ENCODE data around the gene MAPKAP1. TPM values are rescaled to one million over a fixed set of nuclear protein-coding genes. Genes with fewer than 3 reads are reported as not detected.

The MAPKAP1 gene
- 70.6 and 79.9 TPM in 2 replicates for total RNA-seq (2014; rRNA removed; shearing (Covaris generic))

DNA sequence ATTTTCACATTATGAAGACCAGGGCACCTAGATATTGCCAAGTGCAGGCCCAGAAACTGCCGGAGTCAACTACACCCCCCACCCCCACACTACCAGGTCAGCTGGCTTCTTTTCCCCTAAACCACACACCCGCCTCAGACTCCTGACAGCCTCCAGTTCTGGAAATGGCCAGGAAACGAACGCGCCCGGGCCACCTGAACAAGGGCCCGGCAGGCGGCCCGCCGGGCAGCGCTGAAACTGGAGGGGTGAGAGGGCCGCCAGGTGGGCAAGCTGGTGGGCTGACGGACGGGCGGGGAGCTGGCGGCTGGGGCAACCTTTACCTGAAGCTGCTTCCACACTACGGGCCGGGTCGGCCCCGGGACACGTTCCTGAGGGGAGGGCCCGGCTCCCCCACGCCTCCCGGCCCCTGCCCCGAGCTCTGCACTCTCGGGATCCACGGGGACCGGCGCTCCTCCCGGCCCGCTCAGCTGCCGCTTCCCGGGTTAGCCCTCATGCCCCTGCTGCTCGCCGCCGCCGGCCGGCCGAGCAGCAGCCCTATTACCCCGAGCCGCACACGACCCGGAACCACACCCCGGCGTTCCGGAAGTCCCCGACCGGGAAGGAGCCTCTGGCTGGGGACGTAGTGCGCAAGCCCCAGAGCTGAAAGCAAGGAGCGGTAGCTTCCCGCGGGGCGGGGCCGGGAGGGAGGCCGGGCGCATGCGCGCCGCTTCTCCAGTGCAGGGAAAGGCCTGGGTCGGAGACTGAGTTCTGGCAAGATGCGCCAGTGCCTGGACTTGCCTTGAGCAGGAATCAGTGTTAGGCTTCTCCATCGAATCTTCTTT lies at the start of gene MAPKAP1:
MAPKAP1 (minus strand) TSS at position 558 of the 821 bp plus-strand sequence. CDS start 34,634 bp downstream, outside the sequence.
- peak; percentile 96 for DNase-seq (ENCODE audit: low spot score)

DNA sequence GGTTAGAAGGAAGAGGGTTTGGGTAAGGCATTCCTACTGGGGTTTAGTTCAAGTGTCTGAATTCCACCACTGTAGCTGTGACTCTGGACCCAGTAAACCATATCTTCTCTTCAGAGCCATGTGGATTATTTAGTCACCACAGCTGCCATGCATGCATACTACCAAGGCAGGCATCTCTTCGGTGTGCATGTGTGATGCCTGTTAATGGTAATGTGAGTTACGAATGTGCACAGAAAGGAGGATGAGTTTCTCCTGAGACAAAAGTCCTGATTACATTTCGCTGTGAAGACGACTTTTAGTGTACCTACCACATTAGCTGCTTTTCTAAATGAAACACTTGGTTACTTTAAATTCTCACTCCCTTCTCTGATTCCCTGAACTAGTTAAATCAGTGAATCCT lies 49.5 kb upstream of the MAPKAP1 start:
- DNase-seq (ENCODE audit: low spot score) = no peak

DNA sequence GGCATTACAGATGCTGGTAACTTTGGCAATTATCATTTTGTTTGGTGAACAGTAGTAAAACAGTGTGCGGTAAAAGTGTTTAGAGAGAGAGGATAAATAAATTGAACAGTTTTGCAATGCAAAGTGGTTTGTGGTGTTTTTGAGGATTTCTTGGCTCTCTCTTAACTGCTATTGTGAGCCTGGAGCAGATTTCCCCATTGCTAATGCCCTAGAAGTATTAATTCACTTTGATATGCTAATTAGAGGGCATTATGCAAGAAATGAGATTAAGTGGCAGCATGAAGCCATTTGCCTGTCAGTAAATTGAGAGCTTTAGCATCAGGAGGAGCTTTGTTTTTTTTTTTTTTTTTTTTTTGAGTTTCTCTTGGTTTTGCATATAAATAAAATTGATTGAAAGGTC lies 48.3 kb upstream of the MAPKAP1 start:
- DNase-seq (ENCODE audit: low spot score) = no peak

DNA sequence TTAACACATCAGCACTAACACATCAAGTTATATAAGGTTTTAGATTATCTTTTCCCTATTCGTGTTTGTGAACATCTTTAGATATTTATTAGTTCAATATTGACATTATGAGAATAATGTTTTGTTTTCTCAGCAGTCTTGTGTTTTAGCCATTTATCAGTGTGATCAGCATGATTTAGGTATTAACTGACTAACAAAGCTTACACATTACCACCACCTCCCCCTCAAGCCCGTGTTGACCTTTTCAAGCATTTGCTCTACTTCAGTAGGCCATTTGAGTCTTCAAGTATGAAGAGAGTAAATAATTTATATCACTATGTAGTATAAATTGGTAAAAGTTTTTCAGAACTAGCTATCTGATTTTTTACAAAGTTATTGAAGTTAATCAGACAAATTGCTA lies 47.1 kb upstream of the MAPKAP1 start:
- DNase-seq (ENCODE audit: low spot score) = no peak

DNA sequence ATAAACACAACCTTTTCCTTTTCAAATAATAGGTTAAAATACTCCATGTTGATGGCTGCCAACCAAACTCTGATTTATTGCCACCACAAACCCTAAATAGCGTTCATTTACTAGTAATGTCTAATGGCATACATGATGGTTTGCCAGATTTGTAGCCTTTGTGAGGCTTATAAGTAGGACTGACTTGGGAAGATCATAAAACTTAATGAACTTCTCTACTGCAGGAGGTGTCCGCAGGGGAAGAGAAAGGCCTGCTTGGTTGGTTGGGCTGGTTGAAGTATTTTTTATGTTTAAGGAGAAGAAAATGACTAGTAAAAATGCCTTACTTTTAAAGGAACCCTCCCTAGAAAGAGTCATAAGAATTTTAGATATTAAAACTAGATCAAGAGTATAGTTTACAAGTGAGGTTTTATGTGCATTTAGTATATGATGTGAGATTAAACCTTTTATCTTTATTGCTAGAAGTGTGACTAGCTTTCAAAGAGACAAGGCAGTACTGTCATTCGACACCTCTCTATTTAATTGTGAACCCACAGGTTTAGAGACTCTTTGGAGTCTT lies 45.1 kb upstream of the MAPKAP1 start:
- DNase-seq (ENCODE audit: low spot score) = no peak

DNA sequence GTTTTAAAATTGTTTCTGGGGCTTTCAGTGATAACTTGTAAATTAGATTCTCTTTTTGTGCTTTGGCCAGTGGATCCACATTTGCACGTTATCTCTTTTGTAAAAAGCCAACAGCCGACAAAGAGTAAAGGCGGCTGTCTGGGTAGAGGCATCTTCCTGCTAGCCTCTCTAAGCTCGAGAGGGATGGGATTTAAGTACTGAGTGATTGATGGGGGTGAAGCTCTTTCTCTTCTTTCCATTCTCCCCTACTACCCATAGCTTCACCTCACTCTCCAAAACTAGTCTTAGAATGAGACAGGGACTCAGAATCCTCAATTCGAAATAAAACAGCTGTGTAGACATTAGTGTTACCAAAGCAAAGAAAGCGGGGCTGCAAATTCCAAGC lies 43.6 kb upstream of the MAPKAP1 start:
- DNase-seq (ENCODE audit: low spot score) = no peak

DNA sequence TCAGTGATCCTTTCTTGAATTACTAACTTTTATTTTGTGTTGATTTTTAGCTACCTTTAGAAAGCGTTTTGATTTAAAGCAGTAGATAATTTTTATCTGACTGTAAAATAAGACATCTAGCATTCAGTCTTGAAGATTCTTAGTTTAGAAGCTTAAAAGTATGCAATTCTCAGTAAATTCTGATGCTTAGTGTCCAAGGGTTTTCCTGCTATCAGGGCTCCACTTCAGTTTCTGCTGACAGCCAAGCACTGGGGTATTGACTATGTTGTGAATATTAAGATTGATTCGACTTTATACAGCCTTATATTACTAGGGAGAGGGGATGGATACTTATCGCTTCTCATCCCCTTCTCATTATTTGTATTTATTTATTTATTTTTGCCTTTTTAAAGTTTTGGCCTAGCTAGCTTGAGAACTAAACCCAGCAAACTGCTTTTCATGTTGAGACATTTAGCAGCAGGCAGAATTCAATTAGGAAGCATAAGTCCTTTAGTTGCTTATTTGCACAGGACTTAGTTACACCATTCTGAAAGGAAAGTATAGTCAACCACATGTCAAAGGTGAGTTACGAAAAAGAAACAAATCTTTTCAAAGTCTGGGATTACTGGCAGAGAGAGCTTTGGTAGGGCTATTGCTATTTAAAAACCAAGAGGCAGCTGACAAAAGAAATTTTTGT lies 43.1 kb upstream of the MAPKAP1 start:
- no peak for DNase-seq (ENCODE audit: low spot score)

DNA sequence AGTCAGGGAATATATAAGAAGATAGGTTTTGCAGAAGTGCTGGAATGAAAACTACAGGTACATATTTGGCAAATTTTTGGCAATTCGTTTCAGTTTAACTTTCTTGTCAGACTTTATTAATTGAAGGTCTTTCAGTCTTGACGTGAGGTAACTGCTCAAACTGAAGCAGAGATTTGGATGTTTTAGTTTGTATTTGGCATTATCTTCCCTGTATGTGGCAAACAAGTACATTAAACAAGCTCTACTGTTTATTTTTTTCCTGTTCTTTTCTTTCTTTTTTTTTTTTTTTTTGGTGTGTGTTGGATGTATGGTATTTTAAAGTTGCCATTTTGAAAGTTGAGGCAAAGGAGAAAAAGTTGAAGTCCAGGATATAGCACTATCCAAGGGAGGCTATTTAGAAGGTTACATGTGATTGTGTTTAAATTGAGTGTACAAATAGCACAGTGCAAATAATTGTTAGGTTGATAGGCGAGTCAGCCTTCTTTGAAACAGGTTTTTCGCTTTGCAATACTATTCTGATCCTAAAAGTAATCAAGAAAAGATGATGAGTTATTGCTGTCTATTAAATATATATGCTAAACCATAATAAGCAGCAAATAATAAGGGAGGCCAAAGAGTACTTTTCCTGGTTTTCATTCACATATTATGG lies 42.4 kb upstream of the MAPKAP1 start:
- no peak for DNase-seq (ENCODE audit: low spot score)

DNA sequence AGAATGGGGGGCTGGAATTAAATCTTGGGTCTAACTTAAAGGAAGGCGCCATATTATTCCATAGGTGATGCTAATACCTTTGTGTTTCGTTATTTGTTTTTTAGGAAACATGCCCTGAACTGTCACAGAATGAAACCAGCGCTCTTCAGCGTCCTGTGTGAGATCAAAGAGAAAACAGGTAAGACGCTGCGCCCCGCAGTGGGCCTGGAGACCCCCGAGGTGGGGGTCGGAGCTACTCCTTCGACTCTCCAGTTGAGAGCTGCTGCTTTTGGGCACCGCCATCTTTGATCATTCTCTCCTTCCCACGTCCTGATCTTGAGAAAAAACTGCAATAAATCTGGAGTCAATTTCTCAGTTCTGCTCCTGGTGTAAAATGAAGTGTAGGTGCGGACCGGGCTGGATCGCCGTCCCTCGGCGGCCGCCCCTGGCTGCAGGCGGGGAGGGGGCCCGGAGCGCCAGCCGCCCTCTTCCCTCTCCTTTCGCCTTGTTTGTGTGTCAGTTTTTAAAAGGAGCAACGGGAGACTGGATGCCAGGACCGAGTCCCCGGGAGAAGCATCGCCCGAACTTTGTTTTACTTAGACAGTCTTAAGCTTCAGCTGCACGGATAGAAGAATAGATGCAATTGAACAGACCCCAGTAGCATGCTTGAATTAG lies 41.6 kb upstream of the MAPKAP1 start:
- no peak for DNase-seq (ENCODE audit: low spot score)

DNA sequence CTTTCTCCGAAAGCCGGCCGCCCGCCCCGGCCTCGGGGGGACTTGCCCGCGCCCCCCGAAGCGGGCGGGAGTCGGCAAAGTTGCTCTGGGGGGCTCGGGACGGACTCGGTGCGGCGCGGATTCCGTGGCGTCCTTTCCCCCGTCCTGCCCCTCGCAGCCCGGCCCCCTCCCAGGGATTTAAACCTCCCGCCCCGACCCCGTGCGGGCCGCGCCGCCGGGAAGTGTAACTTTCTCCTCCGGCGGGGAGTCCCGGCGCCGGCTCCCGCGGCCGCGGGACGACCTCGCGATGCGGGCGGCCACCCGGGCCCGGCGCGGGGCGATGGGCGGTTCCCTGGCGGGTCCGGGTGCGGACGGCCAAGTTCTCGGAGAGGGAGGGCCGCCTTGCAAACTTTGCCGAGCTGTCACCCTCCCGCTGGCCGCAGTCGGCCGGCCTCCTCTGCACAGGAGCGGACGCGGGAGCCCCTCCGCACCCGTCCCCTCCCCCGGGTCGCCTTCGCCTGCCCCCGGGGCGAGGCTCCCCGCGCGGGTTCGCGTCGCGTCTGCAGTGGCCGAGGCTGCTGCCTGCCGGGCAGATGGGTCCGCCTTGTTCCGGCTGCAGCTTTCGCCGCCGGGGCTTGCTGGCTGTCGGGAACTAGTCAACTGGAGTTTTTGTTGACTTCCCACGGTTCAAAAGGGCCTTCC lies 40.9 kb upstream of the MAPKAP1 start:
- DNase-seq (ENCODE audit: low spot score) = peak; percentile 34

DNA sequence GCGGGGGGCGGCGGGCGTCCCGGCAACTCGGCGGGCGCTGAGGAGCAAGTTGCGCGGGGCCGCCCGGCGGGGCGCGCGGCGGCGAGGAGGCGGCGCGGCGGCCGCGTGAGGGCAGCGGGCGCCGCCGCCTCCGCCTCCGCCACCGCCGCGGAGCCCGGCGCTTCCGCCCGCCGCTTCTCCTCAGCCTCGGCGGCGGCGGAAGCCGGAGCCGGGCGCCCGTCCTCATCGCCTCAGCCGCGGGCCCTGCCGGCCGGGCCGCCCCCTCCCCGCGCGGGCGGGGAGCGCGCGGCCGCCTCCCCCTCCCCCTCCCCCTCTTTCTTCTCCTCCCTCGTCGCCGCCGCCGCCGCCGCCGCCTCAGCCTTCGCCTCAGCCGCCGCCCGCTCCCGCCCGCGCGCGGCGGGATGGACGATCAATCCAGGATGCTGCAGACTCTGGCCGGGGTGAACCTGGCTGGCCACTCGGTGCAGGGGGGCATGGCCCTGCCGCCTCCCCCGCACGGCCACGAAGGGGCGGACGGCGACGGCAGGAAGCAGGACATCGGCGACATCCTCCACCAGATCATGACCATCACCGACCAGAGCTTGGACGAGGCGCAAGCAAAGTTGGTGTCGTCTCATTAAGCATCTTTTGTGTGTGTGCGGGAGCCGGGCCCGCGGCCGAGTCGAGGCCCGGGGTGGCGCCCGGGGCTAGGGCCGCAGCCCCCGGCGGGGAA lies 40.2 kb upstream of the MAPKAP1 start, which contains the start of gene PBX3:
PBX3 (plus strand) TSS at position 321 of the 712 bp plus-strand sequence.
- DNase-seq (ENCODE audit: low spot score) = peak; percentile 41

DNA sequence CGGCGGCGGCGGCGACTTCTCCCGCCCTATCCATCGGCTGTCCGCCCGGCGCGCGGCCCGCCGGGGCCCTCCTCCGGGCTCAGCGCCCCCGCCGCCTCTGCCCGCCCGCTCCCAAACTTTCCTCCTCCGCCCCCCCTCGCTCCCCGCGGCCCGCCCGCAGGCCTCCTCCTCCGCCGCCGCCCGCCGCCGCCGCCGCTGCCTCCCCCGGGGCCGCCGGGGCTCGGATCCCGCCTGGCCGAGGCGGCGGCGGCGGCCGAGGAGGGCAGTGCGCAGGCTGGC lies 39.7 kb upstream of the MAPKAP1 start:
- DNase-seq (ENCODE audit: low spot score) = no peak

DNA sequence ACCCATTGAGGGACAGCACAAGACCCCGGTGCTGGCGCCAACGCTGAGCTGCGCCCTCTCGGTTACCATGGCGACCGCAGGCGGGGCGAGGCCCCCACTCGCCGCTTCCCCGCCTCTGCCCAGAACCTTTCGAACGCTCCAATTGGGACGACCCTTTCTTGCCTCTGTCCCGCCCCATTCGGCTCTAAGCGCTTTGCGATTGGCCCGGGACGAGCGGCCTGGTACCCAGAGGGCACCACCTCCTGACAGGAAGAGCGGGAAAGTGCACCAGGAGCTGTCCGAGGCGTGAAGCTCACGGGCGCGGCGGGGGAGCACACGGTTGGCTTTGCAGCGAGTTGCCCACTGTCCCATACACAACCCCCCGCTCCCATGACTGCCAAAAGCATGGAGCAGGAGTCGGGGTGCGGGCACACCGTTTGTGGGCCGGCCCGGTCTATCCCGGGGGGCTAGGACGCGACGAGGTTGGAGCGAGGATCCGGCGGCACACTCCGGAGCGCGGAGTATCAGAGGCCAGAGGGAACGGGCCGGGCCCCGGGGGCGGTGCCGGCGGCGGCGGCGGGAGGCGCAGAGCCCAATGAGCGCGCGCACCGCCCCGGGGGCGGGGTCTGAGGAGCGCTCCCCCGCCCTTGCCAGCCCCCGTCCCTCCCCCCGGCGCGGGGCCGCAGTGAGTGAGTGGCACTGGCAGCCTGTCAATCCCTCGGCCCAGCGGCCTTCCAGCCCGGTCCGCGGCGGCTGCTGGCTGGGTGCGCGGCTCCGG lies 39.2 kb upstream of the MAPKAP1 start:
- DNase-seq (ENCODE audit: low spot score) = peak; percentile 97

DNA sequence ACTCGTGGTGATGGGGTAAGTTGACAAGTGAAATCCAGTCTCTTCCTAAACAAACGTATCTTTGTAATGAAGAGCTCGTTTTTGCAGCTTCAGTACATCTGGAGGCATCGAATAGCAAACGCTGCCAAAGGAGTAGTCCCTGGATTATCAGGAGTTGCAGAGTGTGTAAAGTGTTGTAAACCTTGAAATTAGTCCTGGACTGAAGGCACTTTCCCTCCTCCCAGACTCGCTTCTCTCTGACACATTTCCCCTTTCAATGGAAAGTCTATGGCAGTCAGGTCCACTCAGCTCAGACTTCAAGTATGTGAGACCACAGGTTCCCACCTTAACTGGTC lies 38.6 kb upstream of the MAPKAP1 start:
- DNase-seq (ENCODE audit: low spot score) = no peak

DNA sequence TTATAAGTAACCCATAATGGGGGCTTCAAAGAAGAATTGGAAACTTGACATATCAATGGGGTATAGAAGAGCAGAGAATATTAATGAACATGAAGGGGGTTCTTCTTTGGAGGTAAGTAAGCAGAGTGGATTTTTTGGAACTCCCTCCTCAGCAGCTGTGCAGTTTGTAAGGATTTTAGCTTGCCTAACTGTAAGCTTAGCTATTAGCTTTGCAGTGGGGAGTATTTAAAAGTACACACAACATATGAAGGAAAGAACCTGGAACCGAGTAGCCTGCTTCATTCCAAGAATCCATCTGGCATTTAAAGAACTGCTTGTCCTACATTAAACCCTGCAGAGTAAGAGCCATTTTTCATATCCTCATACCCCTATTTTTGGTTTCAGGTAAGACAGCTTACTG lies 38.0 kb upstream of the MAPKAP1 start:
- DNase-seq (ENCODE audit: low spot score) = no peak

DNA sequence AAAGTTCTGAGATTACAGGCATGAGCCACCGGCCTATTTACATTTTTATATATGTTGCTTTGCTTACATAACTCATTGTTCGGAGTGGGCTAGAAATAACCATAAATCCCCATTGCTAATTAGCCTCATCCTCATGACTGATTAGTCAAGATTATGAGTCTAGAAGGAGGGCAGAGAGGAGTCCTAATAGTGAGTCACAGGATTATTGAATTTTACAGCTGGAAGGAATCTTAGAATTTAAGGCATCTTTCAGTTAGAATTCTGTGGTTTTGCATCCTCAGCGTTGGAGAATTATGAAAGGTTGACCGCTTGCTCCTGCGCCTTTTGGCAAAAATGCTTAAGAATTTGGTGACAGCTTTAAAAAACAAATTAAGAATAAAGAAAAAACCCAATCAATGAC lies 37.6 kb upstream of the MAPKAP1 start:
- DNase-seq (ENCODE audit: low spot score) = no peak

DNA sequence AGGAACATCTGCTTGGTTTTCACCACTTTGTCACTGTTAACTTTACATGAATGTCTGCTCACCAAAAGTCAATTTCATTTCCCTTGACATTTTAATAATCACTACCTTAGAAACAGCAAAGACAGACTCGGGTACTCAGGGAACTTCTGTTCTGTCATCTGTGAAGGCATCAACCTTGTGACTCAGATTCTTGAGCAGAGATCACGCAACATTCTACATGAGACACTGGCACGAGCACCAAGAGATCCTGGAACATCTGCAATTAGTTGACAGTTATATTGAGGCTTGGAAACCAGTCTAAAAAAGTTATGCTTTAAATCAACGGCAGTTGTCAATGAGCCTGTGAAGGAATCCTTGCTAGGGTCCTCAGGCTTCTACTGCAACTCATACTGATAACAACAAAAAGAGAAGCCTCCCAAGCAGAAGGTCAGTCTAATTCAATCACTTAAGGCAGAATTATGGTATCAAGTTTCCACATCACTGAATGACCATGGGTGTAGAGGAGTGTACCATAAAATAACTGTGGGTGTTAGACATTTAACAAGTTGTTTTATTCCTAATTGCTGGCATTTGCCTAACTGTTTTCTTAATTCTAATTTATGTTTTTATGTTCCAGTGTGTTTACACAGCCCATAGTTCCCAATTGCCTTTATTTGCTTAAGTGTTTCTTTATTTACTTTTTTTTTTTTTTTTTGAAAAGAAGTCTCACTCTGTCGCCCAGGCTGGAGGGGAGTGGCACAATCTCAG lies 36.8 kb upstream of the MAPKAP1 start:
- no peak for DNase-seq (ENCODE audit: low spot score)

DNA sequence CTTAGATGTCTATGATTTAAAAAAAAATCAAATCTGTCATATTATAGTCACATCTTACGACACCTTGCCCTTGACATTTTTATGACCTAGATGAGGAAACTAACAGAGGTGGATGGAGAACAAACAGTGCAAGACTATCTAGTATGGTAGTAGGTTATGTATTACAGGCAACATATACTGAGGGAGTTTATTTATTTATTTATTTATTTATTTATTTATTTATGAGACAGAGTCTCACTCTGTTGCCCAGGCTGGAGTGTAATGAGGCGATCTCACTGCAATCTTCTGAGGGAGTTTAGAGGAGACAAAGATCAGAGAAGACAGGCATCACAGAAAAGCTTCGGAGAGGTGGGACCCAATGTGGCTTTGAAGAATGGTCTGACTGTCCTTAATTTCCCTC lies 35.6 kb upstream of the MAPKAP1 start:
- DNase-seq (ENCODE audit: low spot score) = no peak

DNA sequence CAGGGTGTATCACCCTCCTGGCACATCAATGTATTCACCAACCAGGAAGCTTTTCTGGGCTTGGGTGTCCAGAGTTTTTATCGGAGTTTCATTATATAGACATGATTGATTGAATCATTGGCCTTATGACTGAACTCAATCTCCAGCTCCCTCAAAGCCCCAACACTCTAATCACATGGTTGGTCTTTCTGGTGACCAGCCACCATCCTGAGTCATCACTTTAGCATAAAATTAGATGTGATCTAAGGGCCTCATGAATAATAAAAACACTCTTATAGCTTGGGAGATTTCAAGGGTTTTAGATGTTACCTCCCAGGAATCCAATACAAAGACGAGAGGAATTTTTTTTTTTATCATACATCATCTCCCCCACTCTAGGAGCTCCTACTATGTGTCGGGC lies 32.4 kb upstream of the MAPKAP1 start:
- no peak for DNase-seq (ENCODE audit: low spot score)
